DMS153 treated with DMSO at 0.1 percent for 48 hours (cell line): ENCODE measurements around the gene SERINC1.
"Not testable (repeated sequence)": the region's sequence is repeated elsewhere in the genome, so short reads cannot be mapped to it uniquely, and the experiment has no call there.

ENCODE experiments used
- DNase-seq: peaks from one replicate; lab custom pipeline; 2025; ENCODE audit not compliant: unreplicated experiment; lab: John Stamatoyannopoulos, UW

Gene SERINC1

DNA sequence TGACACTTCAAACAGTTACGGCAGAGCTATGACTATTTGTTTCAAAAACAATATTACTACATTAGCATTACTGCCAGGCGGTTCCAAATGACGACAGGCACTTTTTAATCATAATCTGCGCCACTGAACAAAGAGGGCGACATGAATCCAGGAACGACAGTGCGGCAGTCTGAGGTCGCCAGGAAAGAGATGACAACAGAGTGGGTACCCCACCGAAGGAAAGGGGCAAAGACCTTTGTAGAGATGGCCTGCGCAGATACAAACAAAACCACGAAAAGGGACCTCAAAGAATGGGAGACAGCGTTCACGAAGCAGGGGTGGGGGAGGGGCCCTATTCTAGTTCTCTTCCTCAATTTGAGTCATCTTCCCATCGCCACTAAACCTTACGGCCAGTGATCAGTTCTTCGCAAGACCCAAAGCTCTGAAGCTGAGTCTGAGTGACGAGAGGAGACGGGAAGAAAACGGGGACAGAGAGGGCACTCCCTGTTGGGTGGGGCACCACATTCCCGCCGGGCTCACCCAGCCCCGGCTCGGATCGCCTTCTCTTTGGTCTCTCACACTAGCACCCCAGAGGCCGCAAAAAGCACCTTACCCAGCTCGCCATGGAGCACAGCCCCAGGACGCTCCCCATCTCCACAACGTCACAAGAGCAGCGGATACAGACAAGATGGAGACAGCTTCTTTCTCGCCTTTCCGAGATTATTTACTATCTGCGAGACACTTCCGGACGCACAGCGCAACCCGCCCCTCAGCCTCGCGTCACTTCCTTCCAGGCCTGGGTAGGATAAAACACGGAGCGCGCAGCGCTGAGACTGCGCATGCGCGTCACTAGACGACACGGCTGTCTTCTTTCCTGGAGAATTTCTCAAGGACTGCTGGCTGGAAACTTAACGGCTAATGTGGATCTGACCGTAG lies at the start of gene SERINC1:
TSS of gene SERINC1 (minus strand) at position 701 of the 915 bp plus-strand sequence. CDS start at position 631, 70 bp downstream.
- peak; percentile 66 for DNase-seq

- no peak for DNase-seq
Observed at GRCh38 chr6:122511193-122511924, 39.8 kb upstream of the SERINC1 start.

DNA sequence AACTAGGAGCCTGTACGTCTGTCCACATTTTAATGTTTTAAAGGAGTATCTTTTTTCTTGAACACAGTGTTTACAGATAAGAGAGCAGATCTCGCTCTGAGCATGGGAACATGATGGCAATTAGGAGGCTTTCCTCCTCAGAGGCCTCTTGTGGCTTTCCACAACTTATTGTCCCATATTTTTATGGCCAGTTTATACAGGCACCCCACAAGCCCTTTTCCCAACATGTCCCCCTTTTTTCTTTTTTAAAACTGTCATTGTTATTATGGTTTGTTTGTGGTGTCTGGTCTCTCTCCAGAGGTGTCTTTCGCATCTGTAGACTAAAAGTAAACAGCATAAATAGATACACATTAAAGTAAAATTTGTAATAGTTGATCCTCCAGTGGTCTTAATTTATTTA lies 33.6 kb upstream of the SERINC1 start:
- DNase-seq: not testable (repeated sequence)

- DNase-seq: no peak
Observed at GRCh38 chr6:122501475-122501874, 29.9 kb upstream of the SERINC1 start.

DNA sequence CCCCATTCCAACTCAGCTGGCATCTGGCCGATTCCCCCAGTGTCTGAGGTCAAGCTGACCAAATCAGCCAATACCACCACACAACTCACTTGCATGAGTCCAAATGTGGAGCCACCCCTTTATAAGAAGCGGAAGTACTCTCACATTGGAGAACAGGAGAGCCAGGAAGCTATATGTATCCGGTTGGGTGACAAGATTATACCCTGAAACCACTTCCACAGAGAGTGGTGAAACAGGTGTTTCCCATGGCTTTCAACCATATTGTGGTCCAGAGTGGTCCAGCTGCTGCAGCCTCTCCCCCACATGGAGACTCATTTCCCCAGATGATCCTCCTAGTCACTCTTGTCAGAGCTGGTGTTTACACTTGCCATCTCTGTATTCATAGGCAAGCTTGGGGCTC lies 24.0 kb upstream of the SERINC1 start:
- no peak for DNase-seq

DNA sequence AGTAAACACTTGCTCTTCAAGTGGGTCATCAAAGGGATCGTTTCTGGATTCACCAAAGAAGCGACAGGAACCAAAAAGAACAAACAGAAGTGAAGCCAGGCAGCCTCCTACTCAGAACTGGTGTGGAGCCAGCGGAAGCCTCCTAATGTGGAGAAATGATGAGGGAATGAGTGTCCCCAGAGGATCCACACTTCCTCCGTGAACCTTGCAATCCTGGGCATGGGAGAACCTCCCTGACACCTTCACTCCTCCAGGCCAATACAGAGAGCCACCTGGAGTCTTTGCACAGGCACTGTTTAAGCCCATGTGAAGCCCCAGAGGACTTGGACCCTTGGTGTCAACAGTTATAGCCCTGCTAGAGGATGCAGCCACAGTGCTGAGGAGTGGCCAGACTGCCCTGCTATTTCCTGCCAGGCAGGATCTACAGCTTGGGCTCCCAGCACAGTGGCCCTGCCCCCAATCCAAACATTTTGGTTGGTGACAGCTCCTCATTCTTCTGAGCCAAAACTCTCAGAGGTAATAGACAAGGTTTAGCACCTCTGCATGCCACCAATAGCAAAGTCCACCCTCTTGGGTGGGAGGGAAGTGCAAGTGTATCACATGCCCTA lies 23.2 kb upstream of the SERINC1 start:
- no peak for DNase-seq

- peak; percentile 72 for DNase-seq
Observed at GRCh38 chr6:122491919-122492555, 20.4 kb upstream of the SERINC1 start.

DNA sequence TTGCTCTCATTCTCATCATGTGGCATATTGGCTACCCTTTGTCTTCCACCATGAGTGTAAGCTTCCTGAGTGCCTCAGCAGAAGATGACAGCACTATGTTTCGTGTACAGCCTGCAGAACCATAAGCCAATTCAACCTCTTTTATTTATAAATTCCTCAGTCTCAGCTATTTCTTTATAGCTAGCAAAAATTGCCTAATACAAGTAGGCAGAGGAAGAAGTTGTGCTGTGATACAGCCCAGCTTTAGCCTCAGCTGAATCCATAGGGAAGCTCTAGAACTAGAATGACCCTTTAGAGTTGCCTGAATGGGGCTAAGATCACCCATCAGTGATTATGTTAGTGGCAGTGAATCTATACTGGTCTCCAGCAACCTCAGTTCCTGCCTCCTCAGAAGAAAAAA lies 19.0 kb upstream of the SERINC1 start:
- DNase-seq: no peak

GRCh38 chr6:122484760-122485159 lies 13.2 kb upstream of the SERINC1 start:
- DNase-seq: no peak

- DNase-seq: no peak
Observed at GRCh38 chr6:122482750-122483080, 11.1 kb upstream of the SERINC1 start.

DNA sequence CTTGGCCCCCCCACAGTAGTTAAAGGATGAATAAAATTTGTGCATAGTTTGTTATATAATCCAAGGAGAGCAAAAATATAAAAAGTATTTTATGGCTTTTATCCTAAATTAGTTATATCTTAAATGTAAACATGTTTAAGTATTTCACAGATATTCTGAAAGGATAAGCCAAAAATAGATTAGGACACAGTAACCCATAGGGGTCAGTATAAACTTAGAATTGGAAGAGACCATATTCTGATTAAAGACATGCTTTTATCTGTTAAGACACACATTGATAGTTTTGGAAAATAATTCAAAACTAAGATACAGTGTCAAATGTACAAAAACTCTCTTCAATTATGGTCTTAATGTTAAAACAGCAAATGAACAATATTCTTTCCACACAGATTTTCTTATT lies 4.5 kb upstream of the SERINC1 start:
- no peak for DNase-seq

GRCh38 chr6:122472022-122472340 lies 374 bp upstream of the SERINC1 start:
- no peak for DNase-seq

DNA sequence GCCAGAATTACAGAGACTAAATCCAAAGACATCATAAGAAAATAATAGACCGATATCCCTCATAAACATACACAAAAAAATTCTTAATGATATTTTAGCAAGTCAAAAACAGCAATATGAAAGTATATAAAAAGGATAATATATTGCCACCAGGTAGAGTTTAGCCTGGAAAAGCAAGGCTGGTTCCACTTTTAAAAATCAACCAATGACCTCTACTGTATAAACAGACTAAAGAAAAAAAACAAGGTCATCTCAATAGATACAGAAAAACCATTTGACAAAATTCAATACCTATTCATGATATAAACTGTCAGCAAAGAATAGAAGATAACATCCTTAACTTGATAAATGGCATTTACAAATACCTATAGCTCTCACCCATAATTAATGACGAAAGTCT lies 9.7 kb downstream of the SERINC1 start:
- no peak for DNase-seq

DNA sequence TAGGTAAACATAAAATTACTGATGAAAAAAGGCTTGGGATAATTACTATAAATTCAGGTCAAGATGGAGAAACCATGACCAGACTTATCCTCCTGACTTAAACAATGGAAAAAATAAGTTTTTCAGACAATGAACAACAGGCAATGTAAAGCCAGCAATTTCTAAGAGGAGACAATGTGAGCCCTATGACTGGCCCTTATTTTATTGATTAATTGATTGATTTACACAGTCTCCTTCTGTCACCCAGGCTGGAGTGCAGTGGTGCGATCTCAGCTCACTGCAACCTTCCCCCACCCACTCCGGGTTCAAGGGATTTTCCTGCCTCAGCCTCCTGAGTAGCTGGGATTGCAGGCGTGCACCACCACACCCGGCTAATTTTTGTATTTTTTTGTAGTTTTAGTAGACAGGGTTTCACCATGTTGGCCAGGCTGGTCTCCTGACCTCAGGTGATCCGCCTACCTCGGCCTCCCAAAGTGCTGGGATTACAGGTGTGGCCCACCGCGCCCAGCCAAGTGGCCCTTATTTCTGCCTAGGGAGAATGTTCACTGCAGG lies 11.7 kb downstream of the SERINC1 start:
- DNase-seq: not testable (repeated sequence)

DNA sequence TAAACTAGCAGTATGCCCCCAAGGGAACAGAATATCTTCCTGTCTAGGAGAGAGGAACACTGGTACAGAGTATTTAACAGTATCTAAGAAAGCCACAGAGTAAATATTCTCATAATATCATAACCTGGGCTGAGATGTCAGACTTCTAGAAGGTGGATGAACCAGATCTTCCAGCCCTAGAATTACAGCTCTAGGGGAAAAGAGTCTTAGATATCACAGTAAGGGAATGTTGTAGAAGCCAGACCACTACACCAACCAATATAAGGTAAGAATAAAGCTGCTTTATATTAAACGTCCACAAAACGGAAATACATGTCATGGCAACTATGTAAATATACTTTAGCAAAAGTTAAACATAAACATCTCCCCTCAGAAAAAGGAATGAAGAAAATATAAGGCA lies 12.4 kb downstream of the SERINC1 start:
- DNase-seq: no peak

GRCh38 chr6:122458087-122458486 lies 13.5 kb downstream of the SERINC1 start:
- DNase-seq: no peak

DNA sequence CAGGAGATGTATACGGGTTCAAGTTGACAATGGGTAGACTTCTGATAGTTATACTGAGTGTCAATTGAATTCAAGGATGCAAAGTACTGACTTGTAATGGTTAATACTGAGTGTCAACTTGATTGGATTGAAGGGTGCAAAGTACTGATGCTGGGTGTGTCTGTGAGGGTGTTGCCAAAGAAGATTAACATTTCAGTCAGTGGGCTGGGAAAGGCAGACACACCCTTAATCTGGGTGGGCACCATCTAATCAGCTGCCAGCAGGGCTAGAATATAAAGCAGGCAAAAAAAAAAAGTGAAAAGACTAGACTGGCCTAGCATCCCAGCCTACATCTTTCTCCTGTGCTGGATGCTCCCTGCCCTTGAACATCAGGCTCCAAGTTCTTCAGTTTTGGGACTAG lies 16.5 kb downstream of the SERINC1 start:
- not testable (repeated sequence) for DNase-seq

DNA sequence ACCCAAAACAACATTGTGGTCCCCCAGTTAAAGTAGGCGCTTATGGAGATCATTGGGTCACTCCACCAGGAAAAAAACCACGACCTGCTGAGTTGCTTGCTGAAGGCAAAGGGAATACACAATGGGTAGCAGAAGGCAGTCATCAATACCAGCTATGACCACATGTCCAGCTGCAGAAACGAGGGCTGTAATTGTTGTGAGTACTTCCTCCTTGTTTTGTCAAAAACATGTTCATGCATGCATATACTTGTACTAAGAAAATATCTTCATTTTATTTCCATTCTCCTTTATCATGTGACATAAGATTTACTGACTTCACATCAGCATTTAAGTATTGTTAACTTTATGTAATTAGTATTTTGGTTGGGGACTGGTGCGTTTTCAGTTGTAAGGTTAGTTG lies 16.9 kb downstream of the SERINC1 start:
- DNase-seq: no peak

- no peak for DNase-seq
Observed at GRCh38 chr6:122452509-122452908, 19.1 kb downstream of the SERINC1 start.

GRCh38 chr6:122449069-122449468 lies 22.5 kb downstream of the SERINC1 start:
- no peak for DNase-seq

DNA sequence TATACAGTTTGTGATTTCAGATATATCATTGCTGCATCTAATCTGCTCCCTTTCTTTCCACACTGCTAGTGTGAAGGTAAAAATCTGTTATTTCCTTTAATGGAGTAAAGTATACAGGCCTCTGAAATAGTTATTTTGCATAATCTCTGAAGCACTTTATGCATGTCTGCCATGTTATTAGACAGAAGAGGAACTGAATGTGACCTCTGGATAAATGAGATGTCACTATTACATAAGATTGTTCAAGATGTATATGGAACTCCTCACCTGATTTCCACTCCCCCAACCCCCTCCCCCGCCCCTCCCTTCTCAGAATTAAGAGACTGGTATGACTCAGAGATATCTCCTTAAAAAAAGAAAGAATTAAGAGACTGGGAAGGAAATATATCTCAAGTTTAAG lies 26.3 kb downstream of the SERINC1 start:
- no peak for DNase-seq
